ENCODE measurements around the gene WNT5A. TPM values are rescaled to one million over a fixed set of nuclear protein-coding genes. Genes with fewer than 3 reads are reported as not detected.

WNT5A gene
- total and polyA plus RNA-seq, 9 of the 15 experiments (the other 6 are each of a cell fraction or from before 2014, with no cell fraction given), result 0.11 TPM; not detected in 8

- Histone ChIP-seq H3K9me3 (replicated peaks; ENCODE audit: control insufficient read depth, insufficient read depth, low read depth, low read length) (no peaks in the 10 kb centered on the region), H3K79me2 (ENCODE audit: control insufficient read depth, insufficient read depth, low read length) (no peaks in the 10 kb centered on the region), H3K27me3 (ENCODE audit: control insufficient read depth in 2 of 2, insufficient read depth in 2 of 2, low read length in 2 of 2) (peaks cover 0 to 4% of the 10 kb centered on the region in 2 experiments; a peak in 1 of 5 replicates), H3K4me3 (no peak overlapping the region), H3K4me1 (replicated peaks in 1 of 2; ENCODE audit: control insufficient read depth in 2 of 2, insufficient read depth in 2 of 2, low read length in 2 of 2) (no peaks in the 10 kb centered on the region), H4K20me1 (replicated peaks; ENCODE audit: control insufficient read depth, insufficient read depth, low read length) (no peaks in the 10 kb centered on the region), H3K36me3 (ENCODE audit: control insufficient read depth, insufficient read depth, low read length) (no peaks in the 10 kb centered on the region), H3K9me1 (ENCODE audit: control insufficient read depth, insufficient read depth, low read length) (no peaks in the 10 kb centered on the region), H3K9ac (ENCODE audit: insufficient read depth in 1 of 2, low read depth in 2 of 2, low read length in 2 of 2) (no peak overlapping the region), H3K27ac (ENCODE audit: extremely low read depth, low read depth, low read length) (no peak overlapping the region), H3K4me2 (ENCODE audit: insufficient read depth, low read length) (no peak overlapping the region), H2AFZ (ENCODE audit: low read depth, low read length) (no peak overlapping the region)
- in situ Hi-C loops (cut with MboI) (no loop called here), intact Hi-C loops (cut with micrococcal nuclease) (no loop called here)
- no peak for ATAC-seq
- DNase-seq (ENCODE audit: extremely low read depth in 1 of 4, low spot score in 3 of 4), result no peak
- ChIA-PET CTCF (ENCODE audit: low intra/inter-chr PET ratio) (no interaction called here), POLR2A (interaction anchor here (0.6 kb wide), 1 partner anchor 42 kb away, joined by 5 read pairs; no protein-coding TSS in a partner anchor)
- WGBS (ENCODE audit: insufficient coverage, low coverage, missing lambda C conversion rate), result 0% methylated on average over 2 of the region's 2 CpGs
- FAIRE-seq, result no peak
- BruUV-seq (replicated peaks), result no TSS peak
- TF ChIP-seq CEBPG (CRISPR knock-in tag; IDR thresholded peaks at IDR 0.05), result no peak
- TF ChIP-seq CEBPG (tag; conservative IDR thresholded peaks at IDR 0.05 in 1 of 2, IDR thresholded peaks at IDR 0.05 in 1 of 2), result no peak
- TF ChIP-seq NR2C1 (IDR thresholded peaks at IDR 0.05), result no peak
- TF ChIP-seq NR2C1 (tag; IDR thresholded peaks at IDR 0.05), result no peak
- TF ChIP-seq TAF15 (IDR thresholded peaks at IDR 0.05; ENCODE audit: low read depth, low read length), result no peak
- no peak for TF ChIP-seq ZNF354B (CRISPR knock-in tag; IDR thresholded peaks at IDR 0.05)
- TF ChIP-seq ZSCAN32 (CRISPR knock-in tag; IDR thresholded peaks at IDR 0.05), result no peak
Measured at GRCh38 chr3:55534876-55535275, 47.8 kb upstream of the WNT5A start.

GRCh38 chr3:55532806-55533205 is 45.7 kb upstream of the WNT5A start:
- peaks cover 0 to 4% of the 10 kb centered on the region in 2 experiments; a peak in 1 of 5 replicates for H3K27me3 ChIP-seq (ENCODE audit: control insufficient read depth in 2 of 2, insufficient read depth in 2 of 2, low read length in 2 of 2)
- H3K36me3 ChIP-seq (ENCODE audit: control insufficient read depth, insufficient read depth, low read length), result no peaks in the 10 kb centered on the region
- TF ChIP-seq ZNF217 (CRISPR knock-in tag; IDR thresholded peaks at IDR 0.05) (no peak), CREM (IDR thresholded peaks at IDR 0.05; ENCODE audit: low read depth) (no peak), ZBTB26 (CRISPR knock-in tag; IDR thresholded peaks at IDR 0.05) (no peak), ATF7 (IDR thresholded peaks at IDR 0.05) (no peak), ADNP (tag; IDR thresholded peaks at IDR 0.05) (no peak), ZNF311 (CRISPR knock-in tag; IDR thresholded peaks at IDR 0.05) (no peak), GTF2B (IDR thresholded peaks at IDR 0.05; ENCODE audit: extremely low read depth, insufficient read length) (no peak)
- intact Hi-C loops (cut with micrococcal nuclease) (no loop called here), in situ Hi-C loops (cut with MboI) (no loop called here)
- POLR2A ChIA-PET, result no interaction called here
- no peak overlapping the region for H3K27ac ChIP-seq (ENCODE audit: extremely low read depth, low read depth, low read length)
- H3K4me1 ChIP-seq (replicated peaks in 1 of 2; ENCODE audit: control insufficient read depth in 2 of 2, insufficient read depth in 2 of 2, low read length in 2 of 2), result no peaks in the 10 kb centered on the region
- WGBS (ENCODE audit: insufficient coverage, low coverage, missing lambda C conversion rate), result 0% methylated on average over 3 of the region's 3 CpGs
- DNase-seq (ENCODE audit: extremely low read depth in 1 of 4, low spot score in 3 of 4) (no peak), FAIRE-seq (no peak), ATAC-seq (no peak)
- no peaks in the 10 kb centered on the region for H4K20me1 ChIP-seq (replicated peaks; ENCODE audit: control insufficient read depth, insufficient read depth, low read length)
- H3K4me3 ChIP-seq, result no peak overlapping the region
- no peaks in the 10 kb centered on the region for H3K79me2 ChIP-seq (ENCODE audit: control insufficient read depth, insufficient read depth, low read length)
- CTCF ChIA-PET (ENCODE audit: low intra/inter-chr PET ratio), result no interaction called here
- no peak overlapping the region for H3K9ac ChIP-seq (ENCODE audit: insufficient read depth in 1 of 2, low read depth in 2 of 2, low read length in 2 of 2)
- no TSS peak for BruUV-seq (replicated peaks)
- no peak overlapping the region for H3K4me2 ChIP-seq (ENCODE audit: insufficient read depth, low read length)
- H3K9me3 ChIP-seq (replicated peaks; ENCODE audit: control insufficient read depth, insufficient read depth, low read depth, low read length), result no peaks in the 10 kb centered on the region
- no peaks in the 10 kb centered on the region for H3K9me1 ChIP-seq (ENCODE audit: control insufficient read depth, insufficient read depth, low read length)
- no peak overlapping the region for H2AFZ ChIP-seq (ENCODE audit: low read depth, low read length)

Measured in K562 (cell line).